HepG2 (cell line): ENCODE measurements around the gene PLLP. TPM values are rescaled to one million over a fixed set of nuclear protein-coding genes. Genes with fewer than 3 reads are reported as not detected.

Experiments
- CAMTA2 ChIP-seq: sonication (generic); formaldehyde crosslinking; IDR thresholded peaks from 2 replicates; pipeline ENCODE4 v1.4.0; 2020; ENCODE audit warnings: mild to moderate bottlenecking, missing genetic modification reagents, borderline replicate concordance
- CHD4 ChIP-seq: fragments of 200-600 bp; sonication (generic); IDR thresholded peaks from 2 replicates; pipeline ENCODE4 v1.7.0; 2017; ENCODE audit warnings: mild to moderate bottlenecking, low read length, borderline replicate concordance
- EP300 ChIP-seq, 3 experiments: sonication (generic) in 1 of 3; formaldehyde crosslinking in 1 of 3; IDR thresholded peaks; 2 replicates each; pipeline versions ENCODE4 v1.5.1 to v1.6.1; 2011 to 2020; ENCODE audit warnings: low read depth in 2 of 3, low read length in 2 of 3, borderline replicate concordance in 1 of 3, improper control_type of control experiment in 1 of 3, mild to moderate bottlenecking in 1 of 3, missing genetic modification reagents in 1 of 3, moderate library complexity in 1 of 3
- FOXP1 ChIP-seq, 2 experiments: fragments of 450-650 bp in 1 of 2; IDR thresholded peaks; 2 replicates each; pipeline ENCODE4 v1.6.1; 2017 to 2018; ENCODE audit warnings: antibody characterized with exemption in 1 of 2
- HNRNPH1 ChIP-seq: fragments of 200-400 bp; formaldehyde crosslinking; optimal IDR thresholded peaks from 2 replicates; pipeline ENCODE3; 2017; ENCODE audit warnings: mild to moderate bottlenecking, low read depth, low read length
- HNRNPLL ChIP-seq: fragments of 200-400 bp; formaldehyde crosslinking; IDR thresholded peaks from 2 replicates; pipeline ENCODE4 v1.6.1; 2017; ENCODE audit warnings: mild to moderate bottlenecking, low read depth, low read length; ENCODE audit not compliant: poor library complexity, severe bottlenecking
- IKZF1 ChIP-seq: fragments of 450-650 bp; IDR thresholded peaks from 2 replicates; pipeline ENCODE4 v1.7.1; 2016
- NFATC3 ChIP-seq: sonication (generic); formaldehyde crosslinking; IDR thresholded peaks from 2 replicates; pipeline ENCODE4 v1.5.1; 2020; ENCODE audit warnings: mild to moderate bottlenecking, missing genetic modification reagents
- PHF8 ChIP-seq: sonication (generic); formaldehyde crosslinking; IDR thresholded peaks from 2 replicates; pipeline ENCODE4 v1.5.0; 2020; ENCODE audit warnings: missing genetic modification reagents
- PPARG ChIP-seq: conservative IDR thresholded peaks from 2 replicates; pipeline ENCODE4 v1.6.1; 2016; ENCODE audit warnings: missing biosample characterization, missing genetic modification reagents
- SATB2 ChIP-seq: sonication (generic); formaldehyde crosslinking; IDR thresholded peaks from 2 replicates; pipeline ENCODE4 v1.5.0; 2020; ENCODE audit warnings: missing genetic modification reagents
- TEAD2 ChIP-seq: sonication (generic); formaldehyde crosslinking; IDR thresholded peaks from 2 replicates; pipeline ENCODE4 v1.9.0; 2021; ENCODE audit warnings: missing genetic modification reagents
- ZFP41 ChIP-seq: sonication (generic); formaldehyde crosslinking; IDR thresholded peaks from 2 replicates; pipeline ENCODE4 v1.4.0; 2020; ENCODE audit warnings: mild to moderate bottlenecking, missing genetic modification reagents, borderline replicate concordance
- ZNF230 ChIP-seq: sonication (generic); formaldehyde crosslinking; IDR thresholded peaks from 2 replicates; pipeline ENCODE4 v1.4.0; 2020; ENCODE audit warnings: mild to moderate bottlenecking, missing genetic modification reagents
- ZNF510 ChIP-seq: sonication (generic); formaldehyde crosslinking; IDR thresholded peaks from 2 replicates; pipeline ENCODE4 v1.4.0; 2020; ENCODE audit warnings: low read depth, mild to moderate bottlenecking, missing genetic modification reagents
- ZNF616 ChIP-seq: sonication (generic); formaldehyde crosslinking; IDR thresholded peaks from 2 replicates; pipeline ENCODE4 v1.5.0; 2020; ENCODE audit warnings: low read depth, mild to moderate bottlenecking, missing genetic modification reagents
- ZNF776 ChIP-seq: sonication (generic); formaldehyde crosslinking; IDR thresholded peaks from 2 replicates; pipeline ENCODE4 v1.4.0; 2020; ENCODE audit warnings: mild to moderate bottlenecking, missing genetic modification reagents
- polyA plus RNA-seq, 8 experiments: library from polyadenylated mRNA; depleted of rRNA in 3 of 8; stranded (reverse) in 7 of 8; unstranded in 1 of 8; fragments of >200 nt; fragmentation: Illumina TruSeq in 4 of 8; extraction: Trizol in 4 of 8; gene quantifications; 2 replicates each; pipeline versions ENCODE4 v1.2.1 to v1.2.3, GENCODE V29; 2011 to 2016; ENCODE audit warnings: low read depth in 4 of 8, missing spikeins in 1 of 8, mixed read lengths in 1 of 8; ENCODE audit not compliant: insufficient read depth in 1 of 8
- total RNA-seq, 5 experiments: library from RNA; depleted of rRNA; stranded (reverse); fragments of >200 nt; fragmentation: Illumina TruSeq; extraction: Trizol; gene quantifications; 2 replicates each; pipeline ENCODE4 v1.2.3, GENCODE V29; 2016; ENCODE audit warnings: low read depth in 1 of 5
- TF ChIP-seq, protein P1 (sequence below): IDR thresholded peaks from 2 replicates; pipeline ENCODE4 v1.6.1; 2016; ENCODE audit warnings: mild to moderate bottlenecking, missing biosample characterization, missing genetic modification reagents
- TF ChIP-seq, protein P2 (sequence below): sonication (generic); formaldehyde crosslinking; IDR thresholded peaks from 2 replicates; pipeline ENCODE4 v1.4.0; 2020; ENCODE audit warnings: mild to moderate bottlenecking, missing genetic modification reagents, borderline replicate concordance
- TF ChIP-seq, protein P3 (sequence below), 2 experiments: sonication (generic) in 1 of 2; formaldehyde crosslinking in 1 of 2; IDR thresholded peaks; 2 replicates each; pipeline versions ENCODE4 v1.4.0 to v1.6.1; 2016 to 2020; ENCODE audit warnings: borderline replicate concordance in 1 of 2, low read depth in 1 of 2, mild to moderate bottlenecking in 1 of 2, missing genetic modification reagents in 1 of 2
- TF ChIP-seq, protein P4 (sequence below): sonication (generic); formaldehyde crosslinking; IDR thresholded peaks from 2 replicates; pipeline ENCODE4 v1.8.0; 2022; ENCODE audit warnings: mild to moderate bottlenecking, missing genetic modification reagents, moderate library complexity

PLLP gene
- total and polyA plus RNA-seq, 2 of the 13 experiments (the other 11 are each of a cell fraction or from before 2014, with no cell fraction given): 60.6 to 127 TPM

DNA sequence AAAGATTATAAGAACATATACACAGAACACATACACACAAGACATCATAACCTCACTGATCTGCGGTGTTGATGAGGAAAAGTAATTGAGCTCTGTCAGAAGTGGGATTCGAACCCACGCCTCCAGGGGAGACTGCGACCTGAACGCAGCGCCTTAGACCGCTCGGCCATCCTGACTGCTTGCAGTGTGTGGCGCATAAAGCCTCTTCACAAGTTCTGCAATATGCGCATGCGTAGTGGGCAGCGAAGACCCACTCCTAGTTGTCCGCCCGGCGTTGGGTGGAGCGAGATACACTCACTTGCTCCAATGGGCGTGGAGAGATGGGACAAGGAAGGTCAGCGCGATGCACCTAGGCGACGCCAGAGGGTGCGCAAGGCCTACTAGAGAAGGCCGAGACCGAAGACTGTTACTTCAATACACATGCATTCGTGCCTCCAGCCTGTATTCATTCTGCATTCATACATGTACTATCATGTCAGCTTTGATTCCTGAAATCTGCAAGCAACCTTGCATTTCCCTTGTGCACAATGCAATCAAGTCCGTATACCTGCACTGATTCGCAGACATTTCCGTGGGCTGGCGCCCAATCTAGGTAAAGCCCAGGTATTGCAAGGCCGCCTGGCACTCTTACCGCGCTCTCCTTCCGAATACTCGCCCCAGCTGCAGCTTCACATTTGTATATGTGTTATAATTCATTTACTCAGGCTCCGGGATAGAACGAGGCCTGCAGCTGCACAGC is 16.1 kb upstream of the PLLP start (continued):
- TF ChIP-seq ZNF616 (CRISPR knock-in tag) (peak; percentile 89; the same call in 1 of the 2 replicates), PPARG (CRISPR knock-in tag) (peak; percentile 60; the same call in 1 of the 2 replicates), PHF8 (CRISPR knock-in tag) (no peak), HNRNPLL (peak; percentile 33), EP300 (IDR thresholded peaks at IDR 0.05; ENCODE audit: low read depth in 2 of 2, low read length in 2 of 2) (peak in 1 of 2 experiments; percentile 16; a peak in 1 of 4 replicates), EP300 (CRISPR knock-in tag; IDR thresholded peaks at IDR 0.05; ENCODE audit: borderline replicate concordance) (no peak; the same call in none of the 2 replicates), ZNF230 (peak; percentile 93; the same call in 1 of the 2 replicates), ZFP41 (CRISPR knock-in tag) (no peak), IKZF1 (no peak), CHD4 (no peak), ZNF510 (CRISPR knock-in tag) (no peak; the same call in 1 of the 2 replicates), SATB2 (CRISPR knock-in tag) (no peak), ZNF776 (no peak; the same call in 1 of the 2 replicates), NFATC3 (peak; percentile 66; the same call in 1 of the 2 replicates), CAMTA2 (CRISPR knock-in tag) (peak; percentile 34; the same call in 1 of the 2 replicates), TEAD2 (no peak), HNRNPH1 (no peak), FOXP1 (IDR thresholded peaks at IDR 0.05) (no peak), FOXP1 (CRISPR knock-in tag; IDR thresholded peaks at IDR 0.05) (peak; percentile 55)
- TF ChIP-seq, protein P1, sequence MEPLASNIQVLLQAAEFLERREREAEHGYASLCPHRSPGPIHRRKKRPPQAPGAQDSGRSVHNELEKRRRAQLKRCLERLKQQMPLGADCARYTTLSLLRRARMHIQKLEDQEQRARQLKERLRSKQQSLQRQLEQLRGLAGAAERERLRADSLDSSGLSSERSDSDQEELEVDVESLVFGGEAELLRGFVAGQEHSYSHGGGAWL (CRISPR knock-in tag): peak; percentile 63; the same call in 1 of the 2 replicates
- TF ChIP-seq, protein P2, sequence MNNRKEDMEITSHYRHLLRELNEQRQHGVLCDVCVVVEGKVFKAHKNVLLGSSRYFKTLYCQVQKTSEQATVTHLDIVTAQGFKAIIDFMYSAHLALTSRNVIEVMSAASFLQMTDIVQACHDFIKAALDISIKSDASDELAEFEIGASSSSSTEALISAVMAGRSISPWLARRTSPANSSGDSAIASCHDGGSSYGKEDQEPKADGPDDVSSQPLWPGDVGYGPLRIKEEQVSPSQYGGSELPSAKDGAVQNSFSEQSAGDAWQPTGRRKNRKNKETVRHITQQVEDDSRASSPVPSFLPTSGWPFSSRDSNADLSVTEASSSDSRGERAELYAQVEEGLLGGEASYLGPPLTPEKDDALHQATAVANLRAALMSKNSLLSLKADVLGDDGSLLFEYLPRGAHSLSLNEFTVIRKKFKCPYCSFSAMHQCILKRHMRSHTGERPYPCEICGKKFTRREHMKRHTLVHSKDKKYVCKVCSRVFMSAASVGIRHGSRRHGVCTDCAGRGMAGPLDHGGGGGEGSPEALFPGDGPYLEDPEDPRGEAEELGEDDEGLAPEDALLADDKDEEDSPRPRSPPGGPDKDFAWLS (CRISPR knock-in tag): peak; percentile 88; the same call in 1 of the 2 replicates
- TF ChIP-seq, protein P3, sequence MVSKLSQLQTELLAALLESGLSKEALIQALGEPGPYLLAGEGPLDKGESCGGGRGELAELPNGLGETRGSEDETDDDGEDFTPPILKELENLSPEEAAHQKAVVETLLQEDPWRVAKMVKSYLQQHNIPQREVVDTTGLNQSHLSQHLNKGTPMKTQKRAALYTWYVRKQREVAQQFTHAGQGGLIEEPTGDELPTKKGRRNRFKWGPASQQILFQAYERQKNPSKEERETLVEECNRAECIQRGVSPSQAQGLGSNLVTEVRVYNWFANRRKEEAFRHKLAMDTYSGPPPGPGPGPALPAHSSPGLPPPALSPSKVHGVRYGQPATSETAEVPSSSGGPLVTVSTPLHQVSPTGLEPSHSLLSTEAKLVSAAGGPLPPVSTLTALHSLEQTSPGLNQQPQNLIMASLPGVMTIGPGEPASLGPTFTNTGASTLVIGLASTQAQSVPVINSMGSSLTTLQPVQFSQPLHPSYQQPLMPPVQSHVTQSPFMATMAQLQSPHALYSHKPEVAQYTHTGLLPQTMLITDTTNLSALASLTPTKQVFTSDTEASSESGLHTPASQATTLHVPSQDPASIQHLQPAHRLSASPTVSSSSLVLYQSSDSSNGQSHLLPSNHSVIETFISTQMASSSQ (IDR thresholded peaks at IDR 0.05; ENCODE audit: low read depth): 0 out of 2 replicates have a peak, but pooled peaks have one; percentile 50
- TF ChIP-seq, protein P3 (CRISPR knock-in tag; IDR thresholded peaks at IDR 0.05; ENCODE audit: borderline replicate concordance): peak; percentile 82; the same call in 1 of the 2 replicates
- TF ChIP-seq, protein P4, sequence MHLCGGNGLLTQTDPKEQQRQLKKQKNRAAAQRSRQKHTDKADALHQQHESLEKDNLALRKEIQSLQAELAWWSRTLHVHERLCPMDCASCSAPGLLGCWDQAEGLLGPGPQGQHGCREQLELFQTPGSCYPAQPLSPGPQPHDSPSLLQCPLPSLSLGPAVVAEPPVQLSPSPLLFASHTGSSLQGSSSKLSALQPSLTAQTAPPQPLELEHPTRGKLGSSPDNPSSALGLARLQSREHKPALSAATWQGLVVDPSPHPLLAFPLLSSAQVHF (CRISPR knock-in tag): no peak
